GM19351 (cell line): ENCODE data around the gene AK5.
A peak's percentile ranks its signal among the peaks of the same experiment; 100 is the strongest.
"Not testable (repeated sequence)": the region's sequence is repeated elsewhere in the genome, so short reads cannot be mapped to it uniquely, and the experiment has no call there.

ENCODE experiments used
- ATAC-seq: cut with Tn5 transposase; IDR thresholded peaks from one replicate; pipeline ENCODE4 v1.9.1; 2021; ENCODE audit warnings: mild to moderate bottlenecking, moderate library complexity; ENCODE audit not compliant: unreplicated experiment

Gene AK5

GRCh38 chr1:77283701-77284425, 2.0 kb downstream of the AK5 start:
- ATAC-seq, result no peak

GRCh38 chr1:77287535-77287934, 5.7 kb downstream of the AK5 start:
- no peak for ATAC-seq

GRCh38 chr1:77288275-77288674, 6.5 kb downstream of the AK5 start:
- no peak for ATAC-seq

GRCh38 chr1:77290576-77290975, 8.8 kb downstream of the AK5 start:
- no peak for ATAC-seq

- no peak for ATAC-seq
Observed at GRCh38 chr1:77292551-77292950, 10.7 kb downstream of the AK5 start.

- ATAC-seq, result no peak
Observed at GRCh38 chr1:77300566-77300965, 18.7 kb downstream of the AK5 start.

- ATAC-seq, result no peak
Observed at GRCh38 chr1:77303387-77303786, 21.6 kb downstream of the AK5 start.

- no peak for ATAC-seq
Observed at GRCh38 chr1:77308889-77309621, 27.2 kb downstream of the AK5 start.

GRCh38 chr1:77310924-77311323, 29.1 kb downstream of the AK5 start:
- ATAC-seq, result no peak

GRCh38 chr1:77312364-77312763, 30.5 kb downstream of the AK5 start:
- ATAC-seq, result not testable (repeated sequence)

GRCh38 chr1:77313491-77313890, 31.7 kb downstream of the AK5 start:
- peak; percentile 75 for ATAC-seq

GRCh38 chr1:77316006-77316405, 34.2 kb downstream of the AK5 start:
- no peak for ATAC-seq

- no peak for ATAC-seq
Observed at GRCh38 chr1:77316966-77317365, 35.1 kb downstream of the AK5 start.

GRCh38 chr1:77319036-77319705, 37.4 kb downstream of the AK5 start:
- no peak for ATAC-seq

GRCh38 chr1:77322061-77322900, 40.5 kb downstream of the AK5 start:
- no peak for ATAC-seq

GRCh38 chr1:77333501-77333900, 51.7 kb downstream of the AK5 start:
- no peak for ATAC-seq

GRCh38 chr1:77336729-77337128, 54.9 kb downstream of the AK5 start:
- ATAC-seq, result no peak

GRCh38 chr1:77339326-77339725, 57.5 kb downstream of the AK5 start:
- no peak for ATAC-seq

- ATAC-seq, result no peak
Observed at GRCh38 chr1:77341195-77341594, 59.4 kb downstream of the AK5 start.

- ATAC-seq, result no peak
Observed at GRCh38 chr1:77342745-77343144, 60.9 kb downstream of the AK5 start.

- no peak for ATAC-seq
Observed at GRCh38 chr1:77347646-77348045, 65.8 kb downstream of the AK5 start.
